Measurements from ENCODE around the gene FIGLA. TPM values are rescaled to one million over a fixed set of nuclear protein-coding genes. Genes with fewer than 3 reads are reported as not detected.

Gene FIGLA
- total RNA-seq, 4 donors from 2014 or later: not detected

GRCh38 chr2:70834106-70834505 lies 43.7 kb upstream of the FIGLA start:
- H3K9me3 ChIP-seq: no peaks in the 10 kb centered on the region
- DNase-seq: no peak
- H3K4me3 ChIP-seq (replicated peaks in 1 of 3): no peak overlapping the region
- WGBS, 2 donors: 89 to 95% methylated on average over 2 of the region's 2 CpGs
- TF ChIP-seq POLR2A (IDR thresholded peaks at IDR 0.05) (no peak), CTCF (IDR thresholded peaks at IDR 0.05) (no peak)
- intact Hi-C loops (cut with DNase I): no loop called here
- no peaks in the 10 kb centered on the region for H3K36me3 ChIP-seq
- H3K27me3 ChIP-seq: no peaks in the 10 kb centered on the region
- H3K4me1 ChIP-seq: no peaks in the 10 kb centered on the region
- no peak overlapping the region for H3K27ac ChIP-seq

GRCh38 chr2:70833246-70833645 lies 42.8 kb upstream of the FIGLA start:
- 78 to 92% methylated on average over 1 of the region's 1 CpG for WGBS, 2 donors
- intact Hi-C loops (cut with DNase I): no loop called here
- no peak for TF ChIP-seq CTCF (IDR thresholded peaks at IDR 0.05)
- TF ChIP-seq POLR2A (IDR thresholded peaks at IDR 0.05): no peak
- no peaks in the 10 kb centered on the region for H3K27me3 ChIP-seq
- no peak for DNase-seq
- H3K27ac ChIP-seq: no peak overlapping the region
- H3K9me3 ChIP-seq: no peaks in the 10 kb centered on the region
- no peak overlapping the region for H3K4me3 ChIP-seq (replicated peaks in 1 of 3)
- H3K4me1 ChIP-seq: no peaks in the 10 kb centered on the region
- no peaks in the 10 kb centered on the region for H3K36me3 ChIP-seq

GRCh38 chr2:70832386-70832785 lies 41.9 kb upstream of the FIGLA start:
- no peaks in the 10 kb centered on the region for H3K27me3 ChIP-seq
- no peaks in the 10 kb centered on the region for H3K9me3 ChIP-seq
- 85 to 96% methylated on average over 2 of the region's 2 CpGs for WGBS, 2 donors
- no peak for TF ChIP-seq CTCF (IDR thresholded peaks at IDR 0.05)
- no peak for TF ChIP-seq POLR2A (IDR thresholded peaks at IDR 0.05)
- no peaks in the 10 kb centered on the region for H3K4me1 ChIP-seq
- no peaks in the 10 kb centered on the region for H3K36me3 ChIP-seq
- intact Hi-C loops (cut with DNase I): no loop called here
- H3K27ac ChIP-seq: no peak overlapping the region
- no peak overlapping the region for H3K4me3 ChIP-seq (replicated peaks in 1 of 3)
- DNase-seq: no peak

- Histone ChIP-seq H3K36me3 (no peaks in the 10 kb centered on the region), H3K27ac (no peak overlapping the region), H3K27me3 (no peaks in the 10 kb centered on the region), H3K4me3 (replicated peaks in 1 of 3) (no peak overlapping the region), H3K9me3 (no peaks in the 10 kb centered on the region), H3K4me1 (no peaks in the 10 kb centered on the region)
- DNase-seq: no peak
- intact Hi-C loops (cut with DNase I): no loop called here
- TF ChIP-seq POLR2A (IDR thresholded peaks at IDR 0.05) (no peak), CTCF (IDR thresholded peaks at IDR 0.05) (no peak)
- 66 to 87% methylated on average over 6 of the region's 6 CpGs for WGBS, 2 donors
These were observed 41.4 kb upstream of the FIGLA start for GRCh38 chr2:70831861-70832260.

- Histone ChIP-seq H3K27me3 (no peaks in the 10 kb centered on the region), H3K36me3 (no peaks in the 10 kb centered on the region), H3K4me1 (no peaks in the 10 kb centered on the region), H3K4me3 (replicated peaks in 1 of 3) (no peak overlapping the region), H3K9me3 (no peaks in the 10 kb centered on the region), H3K27ac (no peak overlapping the region)
- DNase-seq: no peak
- TF ChIP-seq POLR2A (IDR thresholded peaks at IDR 0.05): no peak
- no peak for TF ChIP-seq CTCF (IDR thresholded peaks at IDR 0.05)
- intact Hi-C loops (cut with DNase I): no loop called here
- 55 to 56% methylated on average over 5 of the region's 5 CpGs for WGBS, 2 donors
These were observed 39.9 kb upstream of the FIGLA start for GRCh38 chr2:70830366-70830765.

Data from thyroid gland (tissue), 4 donors.